Aorta (tissue), 5 donors: ENCODE results near the gene WDR5. TPM values are rescaled to one million over a fixed set of nuclear protein-coding genes. Genes with fewer than 3 reads are reported as not detected.
A peak's percentile ranks its signal among the peaks of the same experiment; 100 is the strongest.

Experiments used
- ATAC-seq: fragments of 200-7000 bp; cut with Tn5 transposase; one replicate; pipeline ENCODE4 v1.9.1; 2022; ENCODE audit warnings: moderate library complexity; ENCODE audit not compliant: low FRiP score
- DNase-seq, 2 donors: peaks; one replicate each; pipeline ENCODE4 v3.0.0-alpha.2; 2020
- H3K27ac ChIP-seq, 2 donors: one replicate each; pipeline ENCODE4 v1.5.1; 2013; ENCODE audit warnings: low read length in 2 of 2, mild to moderate bottlenecking in 2 of 2, moderate library complexity in 2 of 2, control low read depth in 1 of 2, inconsistent platforms in 1 of 2, low read depth in 1 of 2
- H3K27me3 ChIP-seq, 2 donors: one replicate each; pipeline ENCODE4 v1.6.1; 2013; ENCODE audit warnings: control low read depth in 1 of 2, low read length in 1 of 2, mild to moderate bottlenecking in 1 of 2, moderate library complexity in 1 of 2; ENCODE audit not compliant: insufficient read depth in 2 of 2, control insufficient read depth in 1 of 2
- H3K36me3 ChIP-seq, 2 donors: one replicate each; pipeline ENCODE4 v1.6.1; 2013; ENCODE audit warnings: control low read depth in 1 of 2, low read length in 1 of 2, mild to moderate bottlenecking in 1 of 2; ENCODE audit not compliant: insufficient read depth in 2 of 2, control insufficient read depth in 1 of 2
- H3K4me1 ChIP-seq, 2 donors: one replicate each; pipeline ENCODE4 v1.6.1; 2013; ENCODE audit warnings: low read length in 2 of 2, control low read depth in 1 of 2, mild to moderate bottlenecking in 1 of 2, moderate library complexity in 1 of 2; ENCODE audit not compliant: insufficient read depth in 2 of 2, control insufficient read depth in 1 of 2
- H3K4me3 ChIP-seq, 2 donors: one replicate each; pipeline ENCODE4 v1.5.1; 2013; ENCODE audit warnings: low read length in 2 of 2, control low read depth in 1 of 2, mild to moderate bottlenecking in 1 of 2
- H3K9me3 ChIP-seq: one replicate; pipeline ENCODE4 v1.6.1; 2013; ENCODE audit warnings: mild to moderate bottlenecking, low read length; ENCODE audit not compliant: control insufficient read depth
- WGBS, 2 donors: extraction: QIAGEN DNeasy Blood & Tissue Kit; methylation state at CpG; one replicate each; pipeline ENCODE4 v1.1.7; 2013; 5-methylcytosine and 5-hydroxymethylcytosine counted together
- intact Hi-C, 2 donors: fragments of 100-400 bp; cut with DNase I; formaldehyde crosslinking; loops; one replicate each; pipeline versions ENCODE4 v1.14.2 to v1.15.0; 2022
- polyA plus RNA-seq, 2 donors: library from polyadenylated mRNA; stranded (reverse); fragments of 200-250 nt; gene quantifications; one replicate each; pipeline ENCODE4 v1.2.3, GENCODE V29; 2013
- total RNA-seq, 2 donors: library from RNA; stranded (reverse); fragmentation: NEBNext Ultra II Directional; extraction: Animal tissue kit (Norgen Biotek cat#: 25700); gene quantifications; one replicate each; pipeline ENCODE4 v1.2.1, GENCODE V29; 2021
- donor health status: healthy with polysubstance abuse.
- donor health status: Bipolar disorder and iron deficiency.
- donor health status: DM: no; HTN: no; CAD: no.
- donor health status: DM: no; HTN: no; CAD: no.
- donor health status: DM: yes; HTN: yes; CAD: no.

The WDR5 gene
- total and polyA plus RNA-seq, 4 donors, result 11.5 to 25.1 (median 15.2) TPM

GRCh38 chr9:134152488-134152887 is 16.6 kb downstream of the WDR5 start:
- WGBS, 2 donors, result 90 to 93% methylated on average over 11 of the region's 11 CpGs
- Histone ChIP-seq H3K9me3 (no peaks in the 10 kb centered on the region), H3K36me3 (peaks cover 2 to 19% of the 10 kb centered on the region in 2 donors), H3K27ac (no peak overlapping the region), H3K4me1 (no peaks in the 10 kb centered on the region), H3K4me3 (no peak overlapping the region), H3K27me3 (no peaks in the 10 kb centered on the region)
- DNase-seq (no peak), ATAC-seq (no peak)
- intact Hi-C loops, result no loop called here

GRCh38 chr9:134153450-134153849 is 17.6 kb downstream of the WDR5 start:
- H3K27ac ChIP-seq, result no peak overlapping the region
- WGBS, 2 donors, result 92 to 94% methylated on average over 23 of the region's 23 CpGs
- ATAC-seq (no peak), DNase-seq (peak in 1 of 2 donors; percentile 68)
- H3K27me3 ChIP-seq, result no peaks in the 10 kb centered on the region
- intact Hi-C loops, result no loop called here
- peaks cover 2 to 22% of the 10 kb centered on the region in 2 donors for H3K36me3 ChIP-seq
- no peaks in the 10 kb centered on the region for H3K4me1 ChIP-seq
- H3K4me3 ChIP-seq, result no peak overlapping the region
- no peaks in the 10 kb centered on the region for H3K9me3 ChIP-seq

GRCh38 chr9:134154262-134154701 is 18.4 kb downstream of the WDR5 start:
- WGBS, 2 donors, result 93 to 94% methylated on average over 27 of the region's 27 CpGs
- Histone ChIP-seq H3K27ac (no peak overlapping the region), H3K4me1 (no peaks in the 10 kb centered on the region), H3K9me3 (no peaks in the 10 kb centered on the region), H3K27me3 (no peaks in the 10 kb centered on the region), H3K36me3 (peaks cover 2 to 20% of the 10 kb centered on the region in 2 donors), H3K4me3 (no peak overlapping the region)
- intact Hi-C loops, result no loop called here
- no peak for ATAC-seq
- peak; percentile 45 to 73 for DNase-seq

- no peak overlapping the region for H3K4me3 ChIP-seq
- H3K27ac ChIP-seq, result no peak overlapping the region
- no peaks in the 10 kb centered on the region for H3K4me1 ChIP-seq
- intact Hi-C loops, result no loop called here
- ATAC-seq (no peak), DNase-seq (no peak)
- H3K36me3 ChIP-seq, result peaks cover 2 to 20% of the 10 kb centered on the region in 2 donors
- H3K27me3 ChIP-seq, result no peaks in the 10 kb centered on the region
- no peaks in the 10 kb centered on the region for H3K9me3 ChIP-seq
- 95 to 96% methylated on average over 20 of the region's 20 CpGs for WGBS, 2 donors
Observed at GRCh38 chr9:134155812-134156377, 20.0 kb downstream of the WDR5 start.

GRCh38 chr9:134156564-134157377 is 20.9 kb downstream of the WDR5 start:
- WGBS, 2 donors, result 92 to 95% methylated on average over 33 of the region's 33 CpGs
- Histone ChIP-seq H3K36me3 (peaks cover 2 to 20% of the 10 kb centered on the region in 2 donors), H3K9me3 (no peaks in the 10 kb centered on the region), H3K4me3 (no peak overlapping the region), H3K27ac (no peak overlapping the region), H3K27me3 (no peaks in the 10 kb centered on the region), H3K4me1 (no peaks in the 10 kb centered on the region)
- intact Hi-C loops, result no loop called here
- DNase-seq, result peak in 1 of 2 donors; percentile 67
- no peak for ATAC-seq

GRCh38 chr9:134157378-134157885 is 21.6 kb downstream of the WDR5 start:
- ATAC-seq (no peak), DNase-seq (peak in 1 of 2 donors; percentile 68)
- Histone ChIP-seq H3K4me3 (no peak overlapping the region), H3K4me1 (no peaks in the 10 kb centered on the region), H3K27ac (no peak overlapping the region), H3K36me3 (peaks cover 2 to 20% of the 10 kb centered on the region in 2 donors), H3K9me3 (no peaks in the 10 kb centered on the region), H3K27me3 (no peaks in the 10 kb centered on the region)
- intact Hi-C loops, result no loop called here
- WGBS, 2 donors, result 92 to 94% methylated on average over 23 of the region's 23 CpGs

- Histone ChIP-seq H3K4me3 (no peak overlapping the region), H3K36me3 (peaks cover 2 to 20% of the 10 kb centered on the region in 2 donors), H3K4me1 (no peaks in the 10 kb centered on the region), H3K27ac (no peak overlapping the region), H3K27me3 (no peaks in the 10 kb centered on the region), H3K9me3 (no peaks in the 10 kb centered on the region)
- DNase-seq, result no peak
- ATAC-seq, result no peak
- 86 to 88% methylated on average over 17 of the region's 17 CpGs for WGBS, 2 donors
- intact Hi-C loops, result no loop called here
Observed at GRCh38 chr9:134158242-134158641, 22.4 kb downstream of the WDR5 start.

- Histone ChIP-seq H3K4me3 (no peak overlapping the region), H3K36me3 (peaks cover 2 to 20% of the 10 kb centered on the region in 2 donors), H3K4me1 (no peaks in the 10 kb centered on the region), H3K9me3 (no peaks in the 10 kb centered on the region), H3K27me3 (no peaks in the 10 kb centered on the region), H3K27ac (no peak overlapping the region)
- DNase-seq (peak in 1 of 2 donors; percentile 72), ATAC-seq (no peak)
- intact Hi-C loops, result no loop called here
- 92% methylated on average over 20 of the region's 20 CpGs for WGBS, 2 donors
Observed at GRCh38 chr9:134158753-134159392, 23.0 kb downstream of the WDR5 start.
